Fibroblast of villous mesenchyme (primary cell): Measurements from ENCODE around the gene BLOC1S2. TPM values are rescaled to one million over a fixed set of nuclear protein-coding genes. Genes with fewer than 3 reads are reported as not detected.
A peak's percentile ranks its signal among the peaks of the same experiment; 100 is the strongest.

ENCODE experiments used
- DNase-seq: peaks from one replicate; pipeline ENCODE4 v3.0.0-alpha.2; 2010; ENCODE audit warnings: low read depth
- H3K4me3 ChIP-seq: 2 replicates; pipeline ENCODE4 v1.5.1; 2011; ENCODE audit warnings: low read depth, mild to moderate bottlenecking, low read length
- total RNA-seq: library from RNA; depleted of rRNA; stranded (reverse); fragments of >200 nt; gene quantifications from 2 replicates; pipeline ENCODE4 v1.2.3, GENCODE V29; 2012
- TF ChIP-seq, protein P1 (sequence below): IDR thresholded peaks from 2 replicates; pipeline ENCODE4 v1.5.1; 2012; ENCODE audit warnings: low read depth, mild to moderate bottlenecking, low read length; ENCODE audit not compliant: insufficient read depth

Gene BLOC1S2
- total RNA-seq, 1 donor = 35.0 TPM

- TF ChIP-seq, protein P1, sequence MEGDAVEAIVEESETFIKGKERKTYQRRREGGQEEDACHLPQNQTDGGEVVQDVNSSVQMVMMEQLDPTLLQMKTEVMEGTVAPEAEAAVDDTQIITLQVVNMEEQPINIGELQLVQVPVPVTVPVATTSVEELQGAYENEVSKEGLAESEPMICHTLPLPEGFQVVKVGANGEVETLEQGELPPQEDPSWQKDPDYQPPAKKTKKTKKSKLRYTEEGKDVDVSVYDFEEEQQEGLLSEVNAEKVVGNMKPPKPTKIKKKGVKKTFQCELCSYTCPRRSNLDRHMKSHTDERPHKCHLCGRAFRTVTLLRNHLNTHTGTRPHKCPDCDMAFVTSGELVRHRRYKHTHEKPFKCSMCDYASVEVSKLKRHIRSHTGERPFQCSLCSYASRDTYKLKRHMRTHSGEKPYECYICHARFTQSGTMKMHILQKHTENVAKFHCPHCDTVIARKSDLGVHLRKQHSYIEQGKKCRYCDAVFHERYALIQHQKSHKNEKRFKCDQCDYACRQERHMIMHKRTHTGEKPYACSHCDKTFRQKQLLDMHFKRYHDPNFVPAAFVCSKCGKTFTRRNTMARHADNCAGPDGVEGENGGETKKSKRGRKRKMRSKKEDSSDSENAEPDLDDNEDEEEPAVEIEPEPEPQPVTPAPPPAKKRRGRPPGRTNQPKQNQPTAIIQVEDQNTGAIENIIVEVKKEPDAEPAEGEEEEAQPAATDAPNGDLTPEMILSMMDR = no peak
- no peak for DNase-seq
- H3K4me3 ChIP-seq = peak overlapping the region; percentile 100
Measured at GRCh38 chr10:100265821-100266485, 20.5 kb downstream of the BLOC1S2 start.

GRCh38 chr10:100254191-100254590, 32.3 kb downstream of the BLOC1S2 start:
- TF ChIP-seq, protein P1 = no peak
- no peak overlapping the region for H3K4me3 ChIP-seq
- no peak for DNase-seq

DNA sequence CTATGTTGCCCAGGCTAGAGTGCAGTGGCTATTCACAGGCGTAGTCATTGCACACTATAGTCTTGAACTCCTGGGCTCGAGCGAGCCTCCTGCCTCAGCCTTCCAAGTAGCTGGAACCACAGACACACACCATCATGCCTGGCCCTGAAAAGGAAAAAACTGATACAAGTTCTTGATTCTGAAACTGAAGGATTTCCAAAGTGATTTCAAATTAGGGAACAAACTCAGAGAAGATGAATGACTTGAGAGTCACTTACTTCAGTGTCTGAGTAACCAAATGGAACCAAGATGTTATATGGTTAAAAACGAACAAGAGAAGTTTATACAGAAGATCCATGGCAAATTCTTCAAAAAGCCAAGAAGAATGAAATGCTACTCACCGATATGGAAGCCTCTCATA, 33.4 kb downstream of the BLOC1S2 start:
- TF ChIP-seq, protein P1 = no peak
- DNase-seq = no peak
- H3K4me3 ChIP-seq = no peak overlapping the region

GRCh38 chr10:100248820-100249219, 37.7 kb downstream of the BLOC1S2 start:
- TF ChIP-seq, protein P1 = no peak
- DNase-seq = no peak
- no peak overlapping the region for H3K4me3 ChIP-seq

DNA sequence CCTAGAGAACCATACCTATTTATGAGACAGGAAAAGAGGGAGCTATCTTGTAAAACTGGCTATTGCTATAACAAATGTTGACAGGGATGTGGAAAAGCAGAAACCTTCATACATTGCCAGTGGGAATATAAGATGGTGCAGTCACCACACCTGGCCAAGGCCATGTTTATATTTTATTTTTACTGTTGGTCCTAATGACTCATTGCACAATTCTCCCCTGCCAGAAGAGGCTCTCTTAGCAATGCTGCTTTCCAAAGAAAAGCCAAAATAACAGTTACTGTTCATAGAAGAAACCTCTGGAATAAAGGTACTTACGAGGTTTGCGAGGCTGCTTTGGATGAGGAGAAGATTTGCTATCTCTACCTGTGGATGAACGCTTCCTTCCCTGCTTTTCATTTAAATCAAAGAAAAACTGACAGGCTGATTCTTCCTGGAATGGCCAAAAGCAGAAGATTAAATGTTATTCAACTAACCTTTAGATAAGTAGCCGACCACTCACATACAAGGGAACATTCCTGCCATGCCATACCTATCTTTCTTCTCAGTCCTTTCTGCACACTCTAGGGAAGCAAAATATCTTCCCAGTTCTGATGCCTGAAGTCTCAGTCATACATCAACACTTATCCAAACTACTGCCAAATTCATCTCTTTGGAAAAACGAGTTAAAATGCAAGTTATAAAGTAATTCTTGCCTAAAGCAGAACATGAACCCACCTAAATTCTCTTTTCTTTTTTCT, 40.8 kb downstream of the BLOC1S2 start:
- no peak overlapping the region for H3K4me3 ChIP-seq
- TF ChIP-seq, protein P1 = no peak
- DNase-seq = peak; percentile 18

GRCh38 chr10:100239851-100240250, 46.6 kb downstream of the BLOC1S2 start:
- no peak for DNase-seq
- H3K4me3 ChIP-seq = no peak overlapping the region
- TF ChIP-seq, protein P1 = no peak

DNA sequence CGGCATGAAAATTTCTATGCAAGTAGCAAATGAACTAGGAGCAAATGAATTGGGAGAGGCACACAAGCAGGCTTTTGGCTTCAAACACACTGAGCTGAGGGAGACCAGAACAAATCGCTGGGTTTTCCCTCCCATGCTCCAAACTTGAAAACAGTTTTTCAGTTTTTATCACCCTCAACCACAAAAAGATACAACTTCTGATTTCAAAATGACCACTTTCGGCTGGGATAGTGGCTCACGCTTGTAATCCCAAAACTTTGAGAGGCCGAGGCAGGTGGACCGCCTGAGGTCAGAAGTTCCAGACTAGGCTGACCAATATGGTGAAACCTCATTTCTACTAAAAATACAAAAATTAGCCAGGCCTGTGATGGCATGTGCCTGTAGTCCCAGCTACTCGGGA, 48.1 kb downstream of the BLOC1S2 start:
- DNase-seq = no peak
- TF ChIP-seq, protein P1 = no peak
- H3K4me3 ChIP-seq = no peak overlapping the region
